GM12892 (cell line): ENCODE data around the gene SETD3.

Experiments
- POLR2A ChIP-seq: IDR thresholded peaks from 2 replicates; pipeline ENCODE4 v1.6.1; 2011; ENCODE audit warnings: low read depth, low read length, control low read depth
- POLR2AphosphoS5 ChIP-seq: IDR thresholded peaks from 2 replicates; pipeline ENCODE4 v1.6.1; 2011; ENCODE audit warnings: low read depth, low read length, control low read depth

- TF ChIP-seq POLR2A = no peak
- TF ChIP-seq POLR2AphosphoS5 = no peak
Observed at GRCh38 chr14:99525699-99526080, 45.0 kb upstream of the SETD3 start.
